OCI-M1 (cell line): Measurements from ENCODE around the gene EZR.

Experiments
- DNase-seq: peaks from one replicate; lab custom pipeline; 2025; lab: John Stamatoyannopoulos, UW

EZR gene

DNA sequence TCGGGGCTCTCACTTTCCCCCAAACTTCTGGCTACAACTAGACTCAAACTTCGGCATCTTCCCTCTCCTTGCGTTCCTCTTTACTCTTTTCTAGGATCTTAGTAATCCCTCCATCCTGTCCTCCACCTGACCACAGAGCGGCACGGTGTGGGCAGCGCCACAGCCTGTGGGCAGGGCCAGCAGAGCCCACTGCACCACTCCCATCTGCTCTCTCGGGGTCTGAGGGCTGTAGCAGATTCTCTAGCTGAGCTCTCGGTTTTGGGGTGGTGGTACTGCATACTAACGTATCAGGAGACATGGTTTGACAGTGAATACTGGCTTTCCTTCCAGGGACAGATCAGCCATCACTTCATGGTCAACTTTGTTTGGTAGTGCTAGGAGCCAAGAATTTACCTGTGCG lies 57.4 kb downstream of the EZR start:
- DNase-seq = no peak

DNA sequence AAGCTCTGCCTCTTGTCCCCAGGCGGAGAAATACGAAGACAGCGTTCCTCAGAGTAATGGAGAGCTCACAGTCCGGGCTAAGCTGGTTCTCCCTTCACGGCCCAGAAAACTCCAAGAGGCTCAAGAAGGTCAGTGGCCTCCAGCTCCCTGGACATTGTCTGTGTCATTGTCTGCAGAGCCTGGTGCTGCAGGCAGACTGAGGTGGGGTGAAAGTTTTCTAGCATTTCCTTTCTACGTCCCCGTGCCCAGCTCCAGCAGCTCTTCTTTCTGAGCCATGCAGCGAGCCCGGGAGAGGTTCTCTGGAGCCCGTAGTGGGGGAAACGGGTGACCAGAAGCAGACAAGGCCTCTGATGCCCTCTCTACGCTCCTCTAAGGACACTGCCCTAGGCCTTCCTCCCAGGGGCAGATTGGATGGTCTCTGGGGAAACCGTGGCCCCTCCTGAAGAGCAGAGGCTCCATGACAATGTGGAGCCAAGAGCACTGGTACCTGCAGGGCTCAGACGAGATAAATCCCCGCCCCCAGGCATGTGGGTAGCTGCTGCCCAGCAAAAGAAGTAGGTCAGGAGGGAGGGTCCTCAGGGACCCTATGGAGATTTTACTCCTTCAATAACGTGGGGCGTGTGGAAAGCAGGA lies 58.4 kb downstream of the EZR start:
- no peak for DNase-seq

DNA sequence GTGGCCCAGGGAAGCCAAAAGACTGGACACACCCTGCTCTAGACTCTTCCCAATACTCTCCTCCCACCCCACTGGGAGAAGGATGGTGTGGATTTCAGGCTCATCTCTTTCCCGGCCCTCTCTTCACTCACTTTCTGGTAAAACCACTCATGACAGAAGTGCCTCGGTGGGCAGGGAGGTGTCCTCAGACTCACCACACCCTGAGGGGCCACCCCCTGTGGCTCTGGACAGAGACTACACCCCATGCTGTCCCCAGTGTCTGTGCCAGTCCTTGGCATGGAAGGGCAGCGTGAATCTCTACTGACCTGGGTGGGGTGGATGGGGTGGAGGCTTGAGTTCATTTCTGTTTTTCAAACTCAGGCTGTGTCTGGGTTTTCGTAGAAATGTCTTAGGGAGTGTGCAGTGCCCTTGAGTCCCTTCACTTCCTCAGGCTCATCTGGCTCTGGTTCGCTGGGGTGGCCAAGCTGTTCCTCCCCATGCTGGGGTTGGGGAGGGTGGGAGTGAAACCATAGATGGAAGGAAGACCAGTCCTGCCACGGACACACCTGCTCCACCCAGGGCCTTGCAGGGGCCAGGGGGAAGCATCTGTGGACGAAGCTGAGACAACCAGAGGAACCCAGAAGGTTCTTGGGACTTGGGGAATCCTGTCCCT lies 59.1 kb downstream of the EZR start:
- DNase-seq = no peak

DNA sequence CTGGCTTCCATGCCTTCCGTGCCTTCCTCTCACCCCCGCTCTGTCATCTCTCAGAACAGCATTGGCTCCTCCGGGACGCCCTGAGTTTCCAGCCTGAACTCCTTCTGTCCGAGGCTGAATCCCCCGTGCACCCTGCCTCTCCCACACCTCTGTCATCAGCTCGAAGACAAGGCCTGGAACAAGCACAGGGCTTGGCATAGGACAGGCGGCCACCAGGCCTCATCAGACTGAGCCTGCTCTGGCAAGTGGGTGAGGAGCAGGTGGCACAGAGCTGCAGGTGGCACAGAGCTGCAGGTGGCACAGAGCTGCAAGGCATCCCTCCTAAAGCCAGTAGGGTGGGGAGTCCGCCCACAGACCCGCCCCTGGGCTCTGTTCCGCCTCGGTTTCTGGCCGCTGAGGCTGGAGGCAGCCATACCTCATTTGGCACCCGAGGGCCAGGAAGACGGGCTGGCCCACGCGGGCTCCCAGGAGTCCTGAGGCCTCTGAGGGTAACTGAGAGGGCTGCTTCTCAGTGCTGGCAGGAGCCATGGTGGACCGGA lies 60.2 kb downstream of the EZR start:
- no peak for DNase-seq

DNA sequence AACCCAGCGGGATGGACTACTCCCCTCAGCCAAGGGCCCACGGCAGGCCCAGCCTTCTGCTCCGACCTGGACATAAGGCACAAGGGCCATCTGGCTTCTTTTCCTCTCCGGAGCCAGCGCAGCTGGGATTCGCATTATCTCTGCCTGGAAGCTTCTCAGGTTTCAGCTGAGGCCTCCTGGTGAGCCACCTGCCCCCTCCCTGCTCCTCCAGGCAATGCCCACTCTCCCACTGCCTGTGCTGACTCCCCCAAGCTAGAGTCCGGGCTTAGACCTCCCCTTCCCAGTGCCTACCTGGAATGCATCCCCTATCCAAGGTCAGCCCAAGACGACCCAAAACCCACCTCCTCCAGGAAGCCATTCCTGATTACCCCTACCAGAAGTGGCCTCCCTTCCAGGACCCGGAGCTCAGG lies 60.7 kb downstream of the EZR start:
- DNase-seq = no peak

DNA sequence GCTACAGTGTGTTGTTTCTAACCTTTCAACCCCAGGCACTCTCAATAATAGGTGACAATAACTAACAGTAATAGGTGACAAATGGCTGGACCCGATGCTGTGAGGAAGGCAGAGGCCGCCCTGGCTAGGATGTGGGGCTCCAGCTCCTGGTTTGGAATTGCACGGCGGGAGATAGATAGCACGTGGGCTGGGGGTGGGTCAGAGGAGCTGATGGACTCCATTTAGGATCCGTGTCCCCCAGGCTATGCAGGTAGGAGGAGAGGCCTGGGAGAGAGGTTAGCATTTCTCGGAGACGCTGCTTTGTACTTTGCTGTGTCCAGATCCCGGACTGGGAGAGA lies 61.4 kb downstream of the EZR start:
- no peak for DNase-seq

DNA sequence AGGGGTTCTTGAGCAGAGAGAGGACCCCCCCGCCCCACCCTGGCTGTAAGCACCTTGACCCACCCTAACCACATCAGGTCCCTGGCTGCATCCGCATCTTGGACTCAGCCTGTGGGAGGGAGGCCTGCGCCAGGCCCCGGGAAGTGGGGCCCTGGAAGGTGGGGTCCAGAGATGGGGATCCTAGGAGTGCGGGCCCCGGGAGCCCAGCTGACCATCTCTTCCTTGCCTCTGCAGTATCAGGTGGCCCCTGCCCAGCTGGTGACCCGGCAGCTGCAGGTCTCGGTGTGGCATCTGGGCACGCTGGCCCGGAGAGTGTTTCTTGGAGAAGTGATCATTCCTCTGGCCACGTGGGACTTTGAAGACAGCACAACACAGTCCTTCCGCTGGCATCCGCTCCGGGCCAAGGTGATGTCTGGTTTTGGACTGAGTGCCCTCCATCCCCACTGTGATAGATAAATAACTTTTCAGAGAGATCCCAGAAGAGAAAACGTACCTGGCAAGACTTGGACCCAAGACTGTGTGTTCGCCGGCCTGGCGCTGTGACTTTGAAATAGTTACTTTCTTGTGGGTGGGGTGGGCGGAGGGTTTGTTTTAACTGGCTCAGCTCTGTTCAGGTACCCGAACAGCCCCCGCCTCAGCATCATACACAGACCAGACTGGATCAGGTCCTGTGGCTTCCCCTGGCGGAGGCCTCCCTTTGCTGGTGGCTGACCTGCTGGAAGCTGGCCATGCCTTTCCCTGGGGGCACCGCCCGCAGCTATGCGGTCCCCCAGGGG lies 62.0 kb downstream of the EZR start:
- DNase-seq = no peak

DNA sequence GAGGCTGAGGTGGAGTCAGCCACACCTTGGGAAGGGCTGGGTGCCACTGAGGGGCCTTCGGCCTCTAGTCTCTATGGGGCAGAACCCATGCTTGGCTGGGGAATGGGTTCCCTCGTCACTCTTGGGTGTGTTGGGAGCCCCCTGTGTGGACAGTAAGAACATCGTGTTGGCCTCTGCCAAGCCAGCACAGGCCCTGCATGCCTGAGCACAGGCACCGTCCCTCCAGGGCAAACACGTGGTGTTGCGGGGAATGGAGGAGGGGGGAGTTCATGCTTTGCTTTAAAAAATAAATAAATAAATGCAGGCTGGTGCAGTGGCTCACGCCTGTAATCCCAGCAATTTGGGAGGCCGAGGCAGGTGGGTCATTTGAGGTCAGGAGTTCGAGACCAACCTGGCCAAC lies 63.0 kb downstream of the EZR start:
- DNase-seq = no peak

DNA sequence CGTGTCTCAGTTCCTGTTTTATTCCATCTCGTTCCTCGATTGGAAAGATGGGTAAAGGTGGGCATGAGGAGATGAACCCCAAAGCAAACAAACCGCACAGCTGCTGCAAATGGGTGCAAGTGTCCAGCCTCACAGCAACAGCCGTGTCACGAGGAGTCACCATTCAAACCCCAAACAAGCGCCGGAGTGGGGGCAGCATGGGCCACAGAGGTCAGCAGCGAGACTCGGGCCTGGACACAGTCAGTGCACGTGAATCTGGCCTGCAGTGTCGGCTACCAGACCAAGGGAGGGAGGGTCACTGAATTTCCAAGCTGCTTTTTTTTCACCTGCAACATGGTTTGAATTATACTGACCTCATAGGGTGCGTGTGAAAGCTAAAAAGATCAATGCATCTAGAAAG lies 63.5 kb downstream of the EZR start:
- no peak for DNase-seq

DNA sequence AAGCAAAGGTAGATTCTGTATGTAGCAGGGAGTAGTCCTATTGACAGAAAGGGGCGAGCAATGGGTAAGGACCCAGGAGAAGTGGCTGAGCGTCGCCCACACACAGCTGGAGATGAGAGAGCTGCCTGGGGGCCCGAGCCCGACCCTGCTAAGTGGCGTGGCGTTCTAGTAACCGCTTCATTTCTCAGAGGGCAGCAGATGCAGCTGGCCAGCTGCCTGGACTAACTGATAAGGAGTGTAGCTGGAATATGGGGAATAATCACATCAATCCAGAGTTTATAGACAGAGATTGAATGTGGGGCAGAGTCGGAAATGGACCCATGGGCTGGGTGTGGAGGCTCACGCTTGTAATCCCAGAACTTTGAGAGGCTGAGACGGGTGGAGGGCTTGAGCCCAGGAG lies 64.4 kb downstream of the EZR start:
- DNase-seq = no peak

DNA sequence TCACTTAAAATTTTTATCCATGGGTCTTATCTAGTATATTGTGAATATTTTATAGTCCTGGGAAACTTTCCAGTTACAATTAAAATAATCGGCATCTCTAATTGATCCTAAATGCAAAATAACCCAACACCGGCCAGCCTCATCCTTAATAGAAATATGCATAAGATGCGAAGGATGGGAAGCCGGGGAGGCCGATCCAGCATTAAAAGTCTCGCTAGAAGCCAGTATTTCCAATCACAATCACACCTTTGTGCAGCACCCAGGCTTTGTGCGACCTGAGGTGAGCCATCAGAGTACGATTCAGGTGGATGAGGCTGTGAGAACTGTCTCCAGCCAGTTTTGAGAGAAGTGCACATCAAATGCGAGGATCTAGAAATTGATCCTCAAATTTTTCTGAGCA lies 65.4 kb downstream of the EZR start:
- no peak for DNase-seq

DNA sequence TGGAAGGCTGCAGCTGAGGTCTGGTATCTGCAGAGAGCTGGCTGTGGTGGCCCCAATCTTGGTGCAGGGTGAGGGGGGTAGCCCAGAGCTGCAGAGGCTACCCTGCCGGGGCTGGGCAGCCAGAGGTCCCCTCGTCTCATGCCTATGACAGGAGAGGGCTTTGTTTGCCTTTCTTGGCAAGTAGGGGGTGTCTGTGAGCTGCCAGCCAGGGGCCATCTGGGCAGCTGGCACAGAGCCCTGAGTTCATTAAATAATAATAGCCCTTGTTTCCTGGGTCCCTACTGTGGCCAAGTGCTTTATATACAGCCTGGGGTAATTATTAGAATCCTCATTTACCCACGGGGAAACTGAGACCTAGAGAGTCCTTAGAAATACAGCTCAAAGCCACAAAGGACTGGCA lies 66.6 kb downstream of the EZR start:
- DNase-seq = no peak

DNA sequence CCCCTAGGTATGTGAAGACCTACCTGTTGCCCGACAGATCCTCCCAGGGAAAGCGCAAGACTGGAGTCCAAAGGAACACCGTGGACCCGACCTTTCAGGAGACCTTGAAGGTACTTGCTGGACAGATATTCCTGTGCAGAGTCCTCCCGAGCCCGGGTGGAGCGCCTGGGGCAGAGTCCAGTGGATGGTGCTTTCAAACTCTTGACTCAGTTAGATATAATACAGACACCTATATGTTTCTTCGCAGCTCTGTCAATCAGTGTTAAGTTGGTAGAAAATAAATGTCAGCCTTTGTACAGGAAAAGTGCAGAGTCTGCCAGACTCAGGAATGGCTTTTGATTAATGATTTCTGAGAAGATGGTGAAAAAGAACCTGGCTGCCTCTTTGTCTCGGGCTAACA lies 67.2 kb downstream of the EZR start:
- DNase-seq = no peak

DNA sequence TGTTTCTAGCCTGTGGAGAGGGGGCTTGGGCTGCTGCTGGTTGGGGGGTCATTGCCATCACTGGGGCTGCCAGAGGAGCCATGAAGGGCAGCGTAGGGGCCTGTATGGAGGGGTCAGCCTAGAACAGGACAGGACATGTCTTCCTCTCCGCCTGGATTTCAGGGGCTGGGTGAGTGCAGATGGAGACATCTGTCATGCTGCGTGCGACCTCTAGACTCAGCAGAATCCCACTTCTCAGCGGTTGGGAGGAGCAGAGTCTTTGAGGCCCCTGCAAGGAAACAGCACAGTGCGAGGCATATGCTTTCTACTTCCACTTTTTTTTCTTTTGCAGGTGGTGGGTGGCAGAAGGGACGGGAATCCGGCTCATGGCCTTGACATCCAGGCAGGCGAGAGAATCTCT lies 67.9 kb downstream of the EZR start:
- no peak for DNase-seq

DNA sequence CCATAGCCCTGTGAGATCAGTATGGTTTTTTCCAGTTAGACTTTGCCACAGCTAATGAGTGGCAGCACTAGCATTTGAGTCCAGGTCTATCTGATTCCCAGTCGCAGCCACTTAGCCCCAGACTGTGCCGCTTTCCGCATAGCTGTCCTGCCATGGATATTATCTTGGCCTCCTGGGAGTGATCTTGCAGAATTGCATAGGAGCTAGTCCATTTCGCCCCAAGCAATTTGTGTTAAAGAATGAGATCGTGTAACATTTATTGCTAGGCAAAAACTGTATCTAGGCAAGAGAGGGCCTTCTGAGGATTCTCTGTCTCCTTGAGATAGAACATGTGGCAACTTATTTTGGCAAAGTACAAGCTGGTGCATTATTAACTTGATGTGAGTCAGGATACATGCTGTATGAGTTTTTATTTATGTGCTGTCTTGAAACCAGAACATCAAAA lies 74.2 kb downstream of the EZR start:
- DNase-seq = no peak

DNA sequence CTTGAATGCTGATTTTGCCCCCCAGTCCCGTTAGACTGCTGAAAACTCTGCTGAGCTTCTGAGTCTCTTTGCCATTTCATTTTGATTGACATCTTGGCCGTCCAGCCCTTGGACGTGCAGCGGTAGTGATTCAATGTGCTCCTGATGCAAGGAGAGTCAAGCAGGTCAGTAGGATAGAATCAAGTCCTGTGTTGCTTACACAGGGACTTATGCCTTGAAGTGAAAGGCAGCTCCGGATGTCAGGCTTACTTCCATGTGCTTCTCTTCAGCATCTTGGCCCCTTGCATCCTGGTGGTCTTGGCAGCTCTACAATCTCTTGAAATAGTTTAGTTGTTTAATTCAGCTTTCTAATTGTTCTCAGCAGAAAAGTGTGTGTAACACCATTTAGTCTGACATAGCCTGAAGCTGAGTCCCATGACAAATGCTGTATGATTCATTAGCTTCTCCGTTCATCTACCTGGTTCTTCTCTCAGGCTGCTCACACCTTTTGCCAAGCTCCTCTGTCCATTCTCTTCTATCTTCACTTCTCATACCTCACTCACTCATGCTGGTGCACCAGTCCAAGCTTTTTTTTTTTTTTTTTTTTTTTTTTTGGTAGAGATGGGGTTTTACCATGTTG lies 76.0 kb downstream of the EZR start:
- DNase-seq = no peak

DNA sequence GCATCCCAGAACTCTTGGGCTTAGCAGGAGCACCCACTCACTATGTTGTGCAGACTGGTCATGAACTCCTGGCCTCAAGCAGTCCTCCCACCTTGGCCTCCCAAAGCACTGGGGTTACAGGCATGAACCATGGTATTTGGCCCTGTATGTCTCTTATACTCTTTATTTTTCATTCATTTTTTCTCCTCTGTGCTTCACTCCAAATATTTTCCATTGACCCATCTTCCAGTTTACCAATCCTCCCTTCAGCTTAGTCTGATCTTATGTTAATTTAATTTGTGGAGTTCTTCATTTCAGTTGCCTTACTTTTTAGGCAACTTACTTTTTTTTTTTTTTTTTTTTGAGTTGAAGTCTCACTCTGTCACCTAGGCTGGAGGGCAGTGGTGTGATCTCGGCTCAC lies 79.5 kb downstream of the EZR start:
- DNase-seq = no peak

DNA sequence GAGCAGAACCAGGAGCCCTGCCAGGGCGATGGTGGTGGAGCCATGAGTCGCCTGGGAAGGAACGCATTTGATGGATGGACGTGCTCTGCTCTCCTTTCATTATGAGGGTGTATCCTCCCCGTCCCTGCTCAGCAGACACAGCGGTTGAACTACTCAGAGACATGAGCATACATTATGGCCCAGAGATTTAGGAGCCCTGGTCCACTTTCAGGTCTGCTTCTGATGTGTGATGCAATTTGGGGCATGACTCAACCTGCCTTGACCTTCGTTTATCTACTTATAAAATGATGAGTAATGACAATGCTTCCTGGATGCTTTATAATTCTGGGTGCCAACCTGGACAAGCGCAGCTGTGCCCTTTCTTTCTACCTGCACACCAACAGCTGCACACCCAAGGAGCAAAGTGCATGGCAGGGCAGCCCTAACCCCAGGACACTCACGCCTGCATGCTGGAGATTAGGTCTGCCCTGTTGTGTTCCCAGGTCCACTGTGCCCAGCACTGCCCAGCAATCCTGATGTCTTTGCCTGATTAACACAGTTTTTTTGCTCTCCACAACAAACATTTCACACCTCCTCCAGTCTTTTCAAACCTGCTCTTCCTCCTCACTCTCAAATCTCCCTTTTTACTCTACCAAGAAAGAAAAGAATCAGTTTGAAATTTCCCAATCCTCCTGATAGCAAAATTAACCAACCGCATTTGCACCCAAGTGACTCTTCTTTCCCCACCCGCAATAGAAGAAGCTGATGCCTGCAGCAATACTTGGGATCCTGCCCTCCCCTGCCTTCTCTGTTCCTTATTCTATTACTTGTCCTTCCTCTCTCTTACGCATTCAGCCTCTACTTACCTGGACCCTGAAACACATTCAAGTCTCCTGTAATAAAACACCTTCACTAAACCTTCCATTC lies 81.2 kb downstream of the EZR start:
- DNase-seq = peak; percentile 24

DNA sequence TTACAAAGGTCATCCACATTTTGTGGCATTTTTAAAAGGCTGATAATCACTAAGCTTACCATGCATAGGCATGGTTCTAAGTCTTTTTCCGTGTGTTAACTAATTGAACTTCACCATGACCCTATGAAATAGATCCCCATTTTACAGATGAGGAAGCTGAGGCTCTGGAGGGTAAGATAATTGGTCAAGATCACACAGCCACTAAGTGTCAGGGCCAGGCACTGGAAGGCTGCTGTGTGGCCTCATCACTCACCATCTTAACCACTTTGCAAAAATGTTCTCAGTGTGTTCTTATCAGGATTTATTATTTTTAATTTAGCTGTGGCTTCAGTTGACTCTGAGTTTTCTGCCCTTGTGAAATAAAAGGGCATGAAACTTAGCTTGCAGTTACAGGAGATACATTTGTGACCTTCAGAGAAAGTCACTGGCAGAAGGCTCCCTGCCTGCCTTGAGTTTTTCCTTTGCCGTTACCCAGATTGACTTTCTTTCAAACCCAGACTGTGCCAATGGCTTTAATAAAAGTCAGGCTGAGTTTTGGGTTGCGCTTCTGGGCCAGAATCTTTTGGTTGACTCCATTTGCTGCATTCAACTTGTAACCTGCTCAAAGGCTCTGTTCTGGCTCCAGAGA lies 82.0 kb downstream of the EZR start:
- DNase-seq = no peak

DNA sequence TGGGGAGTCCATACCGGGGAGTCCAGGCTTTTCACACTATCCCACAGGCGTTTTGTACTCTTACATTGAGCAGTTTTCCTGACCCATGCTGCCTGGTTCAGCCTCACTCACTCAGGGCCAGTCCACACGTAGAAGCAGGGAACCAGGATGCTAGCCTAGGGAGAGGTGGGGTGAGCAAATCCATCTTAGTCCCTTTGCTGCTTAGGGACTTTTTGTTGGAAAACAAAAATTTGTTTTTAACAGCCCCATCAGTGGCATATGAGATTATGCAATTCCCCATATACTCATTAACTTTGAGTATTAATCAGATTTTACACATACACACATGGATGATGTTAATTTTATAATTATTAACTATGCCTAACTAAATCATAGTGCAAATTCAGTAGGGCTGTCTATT lies 84.2 kb downstream of the EZR start:
- no peak for DNase-seq

DNA sequence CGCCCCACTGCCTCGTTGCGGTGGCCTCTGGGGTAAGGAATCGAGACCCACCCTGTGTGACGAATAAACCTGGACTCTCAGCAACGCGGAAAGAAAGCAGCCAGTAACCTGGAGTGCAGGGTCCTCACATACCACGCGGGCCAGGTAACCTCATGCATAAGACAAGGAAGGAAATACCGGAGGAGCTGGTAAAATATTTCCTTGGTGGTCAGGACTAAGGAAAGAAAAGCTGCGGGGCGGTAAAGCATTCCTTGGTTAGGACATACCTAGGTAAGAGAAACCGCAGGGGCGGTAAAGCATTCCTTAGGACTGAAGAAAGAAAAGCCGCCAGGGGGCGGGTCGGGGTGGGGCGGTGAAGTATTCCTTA lies 88.6 kb downstream of the EZR start:
- DNase-seq = no peak
